NCI-H2081 treated with DMSO at 0.1 percent for 48 hours (cell line): ENCODE data around the gene BDKRB1.

Experiments used
- DNase-seq: peaks from one replicate; lab custom pipeline; 2025; lab: John Stamatoyannopoulos, UW

Gene BDKRB1

DNA sequence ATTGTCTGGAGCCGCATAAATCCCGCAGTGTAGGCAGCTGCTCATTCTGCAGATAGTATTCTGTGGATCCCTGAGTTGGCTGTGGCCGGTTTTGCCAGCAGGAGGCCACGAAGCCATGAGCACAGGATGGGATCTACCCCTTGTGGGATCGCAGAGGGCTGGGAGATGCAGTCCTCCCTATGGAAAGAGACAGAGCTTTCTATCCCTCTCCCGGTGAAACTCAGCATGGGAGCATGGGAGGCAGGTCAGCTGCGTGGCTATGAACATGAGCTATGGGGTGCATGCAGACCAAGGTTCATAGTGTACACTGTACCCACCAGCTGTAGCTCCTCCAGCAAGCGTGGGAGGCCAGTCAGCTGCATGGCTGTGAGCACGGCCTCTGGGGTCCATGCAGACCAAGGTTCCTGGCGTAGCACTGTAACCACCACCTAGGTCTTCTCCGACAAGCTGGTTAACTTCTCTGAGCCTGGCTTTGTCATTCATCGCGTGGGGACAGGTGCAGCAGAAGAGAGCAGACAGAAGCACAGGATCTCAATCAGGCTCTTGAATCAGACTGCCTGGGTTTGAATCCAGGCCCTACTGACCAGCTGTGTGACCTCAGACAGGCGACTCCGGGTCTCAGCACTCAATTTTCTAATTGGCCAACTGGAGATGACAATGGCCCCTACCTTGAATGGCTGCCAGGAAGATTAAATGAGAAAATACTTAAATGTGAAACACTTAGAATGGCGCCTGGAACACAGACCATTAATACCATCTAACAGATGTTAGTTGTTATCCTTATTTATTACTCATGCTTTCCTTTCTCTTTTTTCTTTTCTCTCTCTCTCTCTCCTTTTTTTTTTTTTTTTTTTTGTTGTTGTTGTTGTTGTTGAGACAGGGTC lies 6.0 kb downstream of the BDKRB1 start:
- no peak for DNase-seq

DNA sequence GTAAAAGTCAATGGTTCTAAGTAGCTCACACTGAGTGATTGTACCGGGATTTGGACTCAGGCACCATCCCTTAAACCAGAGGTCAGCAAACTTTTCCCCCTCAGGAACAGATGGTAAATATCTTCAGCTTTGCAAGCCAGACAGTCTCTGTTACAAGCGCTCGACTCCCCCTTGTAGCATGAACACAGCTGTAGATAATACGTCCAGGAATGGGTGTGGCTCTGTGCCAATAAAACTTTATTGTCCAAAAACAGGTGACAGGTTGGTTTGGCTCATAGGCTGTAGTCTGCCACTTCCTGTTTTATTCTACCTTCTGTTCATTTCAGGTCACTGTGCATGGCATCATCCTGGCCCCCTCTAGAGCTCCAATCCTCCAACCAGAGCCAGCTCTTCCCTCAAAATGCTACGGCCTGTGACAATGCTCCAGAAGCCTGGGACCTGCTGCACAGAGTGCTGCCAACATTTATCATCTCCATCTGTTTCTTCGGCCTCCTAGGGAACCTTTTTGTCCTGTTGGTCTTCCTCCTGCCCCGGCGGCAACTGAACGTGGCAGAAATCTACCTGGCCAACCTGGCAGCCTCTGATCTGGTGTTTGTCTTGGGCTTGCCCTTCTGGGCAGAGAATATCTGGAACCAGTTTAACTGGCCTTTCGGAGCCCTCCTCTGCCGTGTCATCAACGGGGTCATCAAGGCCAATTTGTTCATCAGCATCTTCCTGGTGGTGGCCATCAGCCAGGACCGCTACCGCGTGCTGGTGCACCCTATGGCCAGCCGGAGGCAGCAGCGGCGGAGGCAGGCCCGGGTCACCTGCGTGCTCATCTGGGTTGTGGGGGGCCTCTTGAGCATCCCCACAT lies 7.6 kb downstream of the BDKRB1 start:
- no peak for DNase-seq

DNA sequence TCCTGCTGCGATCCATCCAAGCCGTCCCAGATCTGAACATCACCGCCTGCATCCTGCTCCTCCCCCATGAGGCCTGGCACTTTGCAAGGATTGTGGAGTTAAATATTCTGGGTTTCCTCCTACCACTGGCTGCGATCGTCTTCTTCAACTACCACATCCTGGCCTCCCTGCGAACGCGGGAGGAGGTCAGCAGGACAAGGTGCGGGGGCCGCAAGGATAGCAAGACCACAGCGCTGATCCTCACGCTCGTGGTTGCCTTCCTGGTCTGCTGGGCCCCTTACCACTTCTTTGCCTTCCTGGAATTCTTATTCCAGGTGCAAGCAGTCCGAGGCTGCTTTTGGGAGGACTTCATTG lies 8.2 kb downstream of the BDKRB1 start:
- no peak for DNase-seq

DNA sequence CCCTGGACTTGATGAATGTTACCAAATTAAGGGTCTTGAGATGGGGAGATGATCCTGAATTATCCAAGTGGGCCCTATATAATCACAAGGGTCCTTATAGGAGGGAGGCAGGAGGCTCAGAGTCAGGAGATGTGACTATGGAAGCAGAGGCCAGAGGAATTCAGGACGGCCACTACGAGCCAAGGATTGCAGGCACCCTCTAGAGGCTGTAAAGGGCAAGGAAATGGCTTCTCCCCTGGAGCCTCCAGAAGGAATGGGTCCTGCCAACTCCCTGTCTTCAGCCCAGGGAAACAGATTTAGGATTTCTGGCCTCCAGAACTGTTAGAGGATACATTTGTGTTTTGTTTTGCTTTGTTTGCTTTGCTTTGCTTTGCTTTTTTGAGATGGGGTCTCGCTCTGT lies 8.8 kb downstream of the BDKRB1 start:
- no peak for DNase-seq

DNA sequence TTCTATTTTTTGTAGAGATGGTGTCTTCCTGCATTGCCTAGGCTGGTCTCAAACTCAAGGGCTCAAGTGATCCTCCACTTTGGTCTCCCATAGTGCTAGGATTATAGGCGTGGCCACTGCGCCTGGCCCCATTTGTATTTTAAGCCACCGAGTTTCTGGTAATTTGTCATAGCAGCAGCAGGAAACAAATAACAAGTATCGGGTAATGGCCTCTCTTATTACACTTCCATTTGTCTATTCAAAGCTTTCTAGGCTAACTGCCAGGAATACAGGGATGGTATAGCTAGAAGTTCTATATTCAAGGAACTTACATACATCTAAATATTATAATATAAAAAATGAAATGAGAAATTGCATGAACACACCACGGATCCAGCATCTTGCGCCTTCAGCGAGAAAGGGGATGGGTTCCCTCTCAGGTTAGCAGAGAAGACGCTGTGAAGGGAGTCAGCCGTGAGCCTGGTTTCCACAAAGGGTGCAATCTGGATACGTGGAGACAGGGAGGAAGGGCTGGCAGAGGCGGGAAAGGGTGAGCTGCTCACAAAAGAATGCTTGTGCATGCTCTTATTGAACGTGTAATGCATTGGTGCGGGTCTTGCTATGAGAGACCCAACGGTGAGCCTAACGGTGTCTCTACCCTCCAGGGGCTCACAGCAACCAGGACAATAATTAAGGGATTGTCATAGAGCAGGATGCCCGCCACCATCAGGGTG lies 9.5 kb downstream of the BDKRB1 start:
- peak; percentile 19 for DNase-seq

DNA sequence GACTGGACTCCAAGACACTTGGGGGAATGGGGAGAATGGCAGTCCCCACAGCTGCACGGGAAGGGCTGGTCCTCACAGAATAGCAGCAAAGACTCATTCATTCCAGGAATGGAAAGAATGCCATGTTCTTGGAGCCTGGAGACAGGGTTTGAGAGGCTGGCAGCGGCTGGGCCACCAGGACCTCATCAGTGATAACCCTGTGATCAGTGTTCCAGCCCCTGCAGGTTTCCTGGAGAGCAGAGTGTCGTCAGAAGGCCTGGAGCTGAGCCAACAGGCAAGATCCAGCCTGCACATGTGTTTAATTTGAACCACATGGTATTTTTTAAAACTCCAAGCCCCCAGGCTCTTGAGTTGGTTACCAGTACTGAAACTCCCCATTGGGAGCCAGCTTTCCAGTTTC lies 11.3 kb downstream of the BDKRB1 start:
- DNase-seq, result no peak

DNA sequence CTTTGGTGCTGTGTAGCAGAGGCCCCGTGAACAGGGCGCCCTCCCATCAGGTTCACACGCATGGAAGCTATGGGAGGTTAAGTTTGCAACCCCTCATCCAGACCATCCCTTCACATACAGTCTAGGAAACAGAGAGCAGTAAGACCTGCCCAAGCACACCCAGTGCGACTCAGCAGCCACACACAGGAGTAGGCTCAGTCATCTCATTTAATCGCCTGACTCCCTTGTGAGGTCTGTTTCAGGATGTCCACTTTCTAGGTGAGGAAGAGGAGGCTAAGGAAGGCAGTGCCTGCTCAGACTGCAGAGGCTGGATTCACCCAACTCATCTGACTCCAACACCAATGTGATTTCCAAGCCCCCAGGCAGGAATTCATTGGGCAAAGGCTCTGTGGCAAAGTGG lies 11.9 kb downstream of the BDKRB1 start:
- DNase-seq, result no peak

DNA sequence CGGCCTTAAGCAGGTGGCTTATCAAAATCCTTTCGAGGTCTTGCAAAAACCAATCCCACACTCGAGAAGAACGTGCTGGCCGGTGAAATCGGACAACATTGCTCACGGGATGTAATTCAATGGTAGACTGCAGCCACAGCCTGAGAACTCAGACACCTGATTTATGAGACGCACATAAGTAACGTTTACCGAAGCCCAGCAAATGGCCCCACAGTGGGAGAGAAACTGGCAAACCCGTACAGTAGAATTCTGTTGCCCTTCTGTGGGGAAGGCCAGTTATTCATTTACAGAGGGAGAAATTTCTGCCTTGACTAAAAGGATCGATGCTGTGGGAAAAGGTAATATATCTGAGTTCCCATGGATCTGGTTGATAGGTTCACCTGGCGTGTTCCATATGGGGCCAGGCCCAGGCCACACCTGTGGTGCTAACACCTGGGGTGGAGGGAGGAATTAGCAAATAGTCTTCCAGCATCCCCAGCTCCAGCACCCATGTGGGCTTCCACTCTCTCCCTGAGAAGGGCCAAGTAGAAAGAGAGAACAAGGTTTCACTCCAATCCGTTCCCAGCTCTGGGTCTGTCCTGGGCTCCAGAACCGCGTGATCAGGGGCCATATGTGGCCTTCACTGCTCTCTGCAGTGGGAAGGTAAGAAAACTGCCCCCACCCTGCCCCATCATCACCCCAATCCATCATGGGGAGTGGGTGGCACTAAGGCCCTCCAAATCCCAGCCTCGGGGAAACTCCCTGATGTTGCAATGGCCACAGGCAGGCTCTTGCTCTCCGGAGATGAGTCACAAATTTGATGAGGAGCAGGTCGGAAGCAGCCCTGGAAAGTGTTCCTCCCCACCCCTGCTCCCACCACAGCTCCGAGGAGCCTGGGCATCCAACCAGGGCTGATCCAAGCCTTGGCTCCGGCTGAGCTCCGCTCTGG lies 12.7 kb downstream of the BDKRB1 start:
- no peak for DNase-seq

DNA sequence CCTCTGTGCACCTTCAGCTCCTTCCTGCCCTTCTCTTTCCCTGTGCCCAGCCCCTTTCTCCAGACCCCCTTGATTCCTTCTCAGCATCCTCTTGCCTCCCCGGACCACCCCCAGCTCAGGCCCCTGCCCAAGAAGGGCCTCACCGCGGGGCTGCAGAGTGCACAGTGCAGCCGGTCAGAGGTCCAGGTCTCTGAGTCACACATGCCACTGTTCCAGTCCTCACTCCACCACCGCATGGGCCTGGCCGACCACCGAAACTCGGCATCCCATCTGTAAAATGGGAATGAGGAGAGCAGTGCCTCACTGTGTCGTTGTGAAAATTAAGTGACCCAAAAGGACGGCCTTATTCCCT lies 13.3 kb downstream of the BDKRB1 start:
- DNase-seq, result no peak

DNA sequence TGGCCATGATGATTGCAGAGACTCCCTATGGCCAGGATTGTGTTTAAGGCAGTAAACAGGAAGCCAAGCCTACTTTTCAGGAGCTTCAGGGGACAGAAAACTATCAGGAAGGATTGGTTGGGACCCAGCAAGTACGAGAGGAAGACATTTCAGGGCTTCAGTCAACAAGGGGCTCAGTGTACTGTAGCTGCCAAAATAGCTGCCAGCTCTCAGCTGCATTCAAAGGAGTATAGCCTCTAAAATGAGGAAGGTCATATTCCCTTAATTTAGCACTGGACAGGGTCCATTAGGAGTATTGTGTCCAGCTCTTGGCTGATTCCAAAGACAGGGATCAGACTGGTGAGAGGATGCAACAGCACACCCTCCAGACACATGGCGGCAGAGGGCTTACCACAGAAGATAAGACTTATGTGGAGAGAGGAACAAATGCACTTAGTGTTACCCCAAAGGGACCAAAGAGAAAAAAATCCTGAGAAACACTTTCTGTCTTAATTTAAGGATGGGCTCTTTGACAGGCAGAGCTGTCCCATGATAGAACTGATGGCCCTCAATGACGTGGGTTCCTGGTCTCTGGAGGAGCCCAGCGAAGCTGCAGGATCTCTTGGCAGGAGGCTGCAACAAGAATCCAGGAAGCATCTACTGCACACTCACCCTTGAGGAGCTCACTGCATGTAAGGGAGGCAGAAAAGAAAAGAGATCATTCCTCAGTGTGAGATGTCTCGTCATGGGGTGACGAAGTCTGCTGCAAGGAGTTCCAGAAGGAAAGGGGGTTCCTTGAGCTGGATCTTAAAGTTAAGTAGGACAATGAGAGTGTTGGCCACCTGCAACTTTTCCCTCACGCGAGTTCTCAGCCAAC lies 14.8 kb downstream of the BDKRB1 start:
- DNase-seq, result no peak

DNA sequence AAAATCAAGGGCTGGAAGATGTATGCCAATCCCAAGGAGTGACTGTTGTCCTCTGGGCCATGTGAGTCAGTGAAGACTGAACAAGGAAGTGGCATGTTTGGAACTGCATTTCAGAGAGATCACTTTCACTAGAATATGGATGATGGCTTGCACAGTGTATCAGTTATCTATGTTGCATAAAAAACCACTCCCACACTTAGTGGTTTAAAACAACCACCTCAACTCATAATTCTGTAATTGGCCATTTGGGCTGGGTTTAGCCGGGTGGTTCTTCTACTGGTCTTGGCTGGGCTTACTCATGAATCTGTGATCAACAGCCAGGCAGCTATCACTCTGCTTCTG lies 15.4 kb downstream of the BDKRB1 start:
- no peak for DNase-seq

DNA sequence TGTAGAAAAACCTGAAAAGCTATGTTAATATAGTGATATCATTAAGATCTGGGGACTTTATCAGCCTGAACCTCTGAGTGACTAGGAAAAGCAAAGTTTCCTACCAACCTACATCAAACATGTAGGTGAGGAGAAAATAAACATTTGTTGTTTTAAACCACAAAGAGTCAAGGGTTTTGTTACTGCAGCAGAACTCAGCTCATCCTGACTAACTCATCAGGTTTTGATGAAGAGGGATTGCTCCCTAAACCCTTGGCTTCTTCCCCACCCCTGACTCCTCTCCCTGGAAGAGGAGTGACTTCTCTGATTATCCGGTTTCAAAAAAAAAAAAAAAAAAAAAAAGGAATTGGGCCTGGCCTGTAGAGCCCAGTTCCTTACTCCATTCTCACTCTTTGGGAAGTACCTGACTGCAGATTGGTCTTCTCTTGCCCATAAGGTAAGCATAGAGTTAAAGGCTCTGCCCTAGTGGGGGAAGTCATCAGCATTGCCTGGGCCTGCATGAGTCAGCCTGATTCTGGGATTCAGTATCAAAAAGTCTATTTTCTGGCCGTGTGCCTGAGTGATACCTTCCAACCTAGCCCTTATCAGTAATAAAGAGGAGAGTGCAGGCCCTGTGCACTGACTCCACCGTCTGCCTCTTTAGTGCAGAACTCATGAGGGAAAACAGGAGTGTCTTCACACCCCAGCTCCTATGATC lies 16.9 kb downstream of the BDKRB1 start:
- no peak for DNase-seq

DNA sequence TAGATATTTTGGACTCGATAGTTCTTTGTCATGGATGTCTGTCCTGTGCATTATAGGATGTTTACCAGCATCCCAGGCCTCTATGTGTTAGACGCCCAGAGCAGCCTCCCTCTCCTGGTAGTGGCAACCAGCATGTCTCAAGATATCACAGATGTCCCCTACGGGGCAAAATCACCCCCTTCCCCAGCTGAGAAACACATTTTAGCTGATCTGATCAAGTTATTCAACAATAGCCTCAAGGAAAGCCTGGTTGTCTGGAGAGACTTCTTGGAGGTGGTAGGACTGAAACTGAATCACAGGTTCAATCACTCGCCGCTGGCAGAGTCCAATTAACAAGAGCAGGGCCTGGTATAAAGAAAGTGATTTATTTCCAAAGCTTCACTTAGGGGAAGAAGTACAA lies 17.6 kb downstream of the BDKRB1 start:
- DNase-seq, result no peak

DNA sequence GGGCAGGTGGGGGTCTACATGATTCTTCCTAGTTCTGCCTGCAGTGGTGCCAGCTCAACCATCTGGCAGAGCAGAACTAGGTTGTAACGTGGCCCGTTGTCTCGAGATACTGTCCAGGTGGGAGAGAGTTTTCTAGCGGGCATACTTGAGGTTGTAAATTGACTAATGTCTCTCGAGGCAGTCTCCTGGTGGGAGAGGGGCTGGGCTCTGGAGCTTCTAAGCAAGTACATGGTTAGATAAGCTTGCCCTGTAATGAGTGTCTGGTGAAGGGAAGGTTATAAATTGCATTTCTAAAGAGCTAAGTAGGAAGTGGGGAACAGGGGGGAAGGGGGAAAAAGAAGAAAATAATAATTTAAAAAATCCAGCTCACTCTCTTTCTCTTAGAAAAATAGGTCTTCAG lies 18.1 kb downstream of the BDKRB1 start:
- no peak for DNase-seq

DNA sequence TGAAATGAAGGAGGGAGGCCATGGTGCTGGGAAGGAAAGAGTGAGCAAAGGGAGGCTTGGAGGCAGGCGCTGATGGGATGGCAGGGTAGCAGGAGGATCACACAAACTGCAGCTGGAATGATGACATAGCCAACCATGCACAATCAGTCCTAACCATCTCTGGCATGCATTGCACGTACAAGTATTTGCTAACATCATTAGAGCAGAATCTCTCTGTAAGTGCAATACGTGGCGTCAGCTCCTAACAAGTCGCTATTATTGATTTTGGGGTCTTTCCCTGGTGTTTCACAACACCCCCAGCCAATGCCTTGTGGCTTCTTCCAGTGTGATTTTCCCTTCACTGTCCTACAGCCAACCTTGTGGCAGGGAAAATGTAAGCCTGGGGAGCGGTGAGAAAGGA lies 18.5 kb downstream of the BDKRB1 start:
- no peak for DNase-seq

DNA sequence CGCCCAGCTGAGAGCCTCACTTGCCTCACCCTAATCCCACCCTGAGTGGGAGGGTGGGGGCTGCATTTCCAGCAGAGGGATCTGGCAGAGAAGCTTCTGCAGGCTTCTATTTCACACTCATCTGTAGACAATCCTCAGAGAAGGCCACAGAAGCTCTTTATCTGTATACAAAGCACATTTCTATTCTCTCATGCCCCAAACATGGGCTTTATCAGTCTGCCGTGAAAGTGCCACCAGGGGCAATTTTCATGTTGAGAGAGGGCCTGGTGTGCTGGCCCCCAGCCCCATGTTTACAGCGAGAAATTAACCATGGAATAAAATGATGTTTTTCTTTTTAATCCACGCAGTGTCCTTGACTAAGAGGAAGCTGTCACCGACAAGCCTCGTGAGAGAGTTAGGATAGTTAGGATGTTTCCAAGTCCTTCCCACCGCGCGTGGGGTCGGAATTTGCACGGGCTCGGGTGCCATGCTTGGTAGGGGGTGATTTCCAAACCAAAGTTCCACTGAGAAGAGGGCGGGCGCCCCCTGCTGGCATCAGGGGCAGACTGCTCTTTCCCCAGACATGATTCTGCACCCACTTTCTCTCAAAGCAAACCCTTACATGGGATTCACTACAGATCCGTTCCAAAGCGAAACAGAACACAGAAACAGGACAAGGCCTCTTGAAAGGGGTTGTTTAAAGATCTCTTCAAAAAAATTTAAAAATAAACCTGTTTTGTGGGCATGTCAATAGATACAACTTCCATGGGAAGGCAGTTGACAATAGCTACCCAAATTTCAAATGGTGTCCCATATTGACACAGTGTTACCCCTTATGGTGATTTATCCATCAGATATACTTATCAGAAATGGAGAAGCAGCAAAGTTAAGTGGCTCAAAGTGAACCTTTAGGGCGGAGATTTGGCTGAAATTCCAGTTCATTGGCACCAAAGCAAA lies 19.4 kb downstream of the BDKRB1 start:
- peak; percentile 9 for DNase-seq

DNA sequence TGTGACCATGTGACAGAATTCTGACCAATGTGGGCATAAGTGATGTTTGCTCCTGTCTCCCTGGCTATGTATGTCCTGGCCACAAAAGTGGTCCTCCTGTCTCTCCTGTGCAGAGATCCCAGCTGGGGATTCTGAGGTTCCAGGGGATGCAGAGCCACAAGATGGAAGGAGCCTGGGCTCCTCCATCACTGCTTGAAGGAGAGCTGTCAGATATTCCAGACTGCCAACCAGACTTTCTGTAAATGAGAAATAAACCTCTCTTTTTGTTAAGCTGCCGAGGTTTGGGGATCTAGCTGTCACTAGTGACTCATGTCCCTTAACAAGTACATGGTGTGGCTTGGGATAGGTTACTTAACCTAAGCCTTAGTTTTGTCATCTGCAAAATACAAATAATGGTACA lies 21.9 kb downstream of the BDKRB1 start:
- no peak for DNase-seq

DNA sequence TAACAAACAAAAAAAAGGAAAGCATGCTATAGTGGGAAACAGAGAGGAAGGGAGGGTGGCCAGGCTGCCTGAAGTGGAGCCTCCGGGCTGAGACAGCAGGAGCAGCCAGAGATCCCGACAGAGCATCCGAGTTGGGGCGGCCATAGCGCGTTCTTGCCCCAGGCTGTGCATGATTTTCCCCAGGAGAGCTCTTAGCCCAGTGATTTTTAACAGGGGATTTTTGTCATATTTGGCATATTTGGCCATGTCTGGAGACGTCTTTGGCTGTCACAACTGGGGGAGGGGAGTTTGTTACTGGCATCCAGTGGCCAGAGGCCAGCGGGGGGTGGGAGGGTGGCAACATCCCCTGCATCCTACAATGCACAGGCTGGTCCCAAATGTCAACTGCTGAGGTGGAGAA lies 23.6 kb downstream of the BDKRB1 start:
- no peak for DNase-seq

DNA sequence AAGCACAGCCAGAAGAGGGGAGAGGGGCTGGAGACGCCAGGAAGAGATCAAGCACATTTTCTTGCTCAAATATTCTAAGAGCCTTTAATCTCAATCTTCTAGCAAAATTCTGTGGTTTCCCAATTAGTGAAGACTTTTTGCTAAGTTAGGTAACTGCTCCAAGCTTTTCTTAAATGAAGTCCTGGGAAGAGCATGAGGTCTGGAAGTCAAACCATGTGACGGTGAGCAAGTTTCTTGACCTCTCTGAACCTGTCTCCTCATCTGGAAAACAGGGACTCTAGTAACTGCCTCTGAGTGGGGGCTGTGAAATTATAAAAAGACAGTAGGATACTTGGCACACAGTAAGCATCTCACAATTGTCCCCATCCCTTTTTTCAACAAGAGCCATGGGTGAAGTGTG lies 24.1 kb downstream of the BDKRB1 start:
- DNase-seq, result no peak
